ENCODE data around the gene LSM2. TPM values are rescaled to one million over a fixed set of nuclear protein-coding genes. Genes with fewer than 3 reads are reported as not detected.

LSM2 gene
- total RNA-seq, 1 donor from 2014 or later = 112 TPM

- H3K4me3 ChIP-seq (ENCODE audit: low read depth, low read length) = no peak overlapping the region
- TF ChIP-seq, protein P1, sequence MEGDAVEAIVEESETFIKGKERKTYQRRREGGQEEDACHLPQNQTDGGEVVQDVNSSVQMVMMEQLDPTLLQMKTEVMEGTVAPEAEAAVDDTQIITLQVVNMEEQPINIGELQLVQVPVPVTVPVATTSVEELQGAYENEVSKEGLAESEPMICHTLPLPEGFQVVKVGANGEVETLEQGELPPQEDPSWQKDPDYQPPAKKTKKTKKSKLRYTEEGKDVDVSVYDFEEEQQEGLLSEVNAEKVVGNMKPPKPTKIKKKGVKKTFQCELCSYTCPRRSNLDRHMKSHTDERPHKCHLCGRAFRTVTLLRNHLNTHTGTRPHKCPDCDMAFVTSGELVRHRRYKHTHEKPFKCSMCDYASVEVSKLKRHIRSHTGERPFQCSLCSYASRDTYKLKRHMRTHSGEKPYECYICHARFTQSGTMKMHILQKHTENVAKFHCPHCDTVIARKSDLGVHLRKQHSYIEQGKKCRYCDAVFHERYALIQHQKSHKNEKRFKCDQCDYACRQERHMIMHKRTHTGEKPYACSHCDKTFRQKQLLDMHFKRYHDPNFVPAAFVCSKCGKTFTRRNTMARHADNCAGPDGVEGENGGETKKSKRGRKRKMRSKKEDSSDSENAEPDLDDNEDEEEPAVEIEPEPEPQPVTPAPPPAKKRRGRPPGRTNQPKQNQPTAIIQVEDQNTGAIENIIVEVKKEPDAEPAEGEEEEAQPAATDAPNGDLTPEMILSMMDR (conservative IDR thresholded peaks at IDR 0.05; ENCODE audit: low read depth, low read length) = no peak
- DNase-seq (ENCODE audit: low read depth) = no peak
Measured at GRCh38 chr6:31780507-31781243, 26.1 kb downstream of the LSM2 start.

GRCh38 chr6:31779908-31780307, 26.9 kb downstream of the LSM2 start:
- DNase-seq (ENCODE audit: low read depth) = no peak
- TF ChIP-seq, protein P1 (conservative IDR thresholded peaks at IDR 0.05; ENCODE audit: low read depth, low read length) = no peak
- no peak overlapping the region for H3K4me3 ChIP-seq (ENCODE audit: low read depth, low read length)

DNA sequence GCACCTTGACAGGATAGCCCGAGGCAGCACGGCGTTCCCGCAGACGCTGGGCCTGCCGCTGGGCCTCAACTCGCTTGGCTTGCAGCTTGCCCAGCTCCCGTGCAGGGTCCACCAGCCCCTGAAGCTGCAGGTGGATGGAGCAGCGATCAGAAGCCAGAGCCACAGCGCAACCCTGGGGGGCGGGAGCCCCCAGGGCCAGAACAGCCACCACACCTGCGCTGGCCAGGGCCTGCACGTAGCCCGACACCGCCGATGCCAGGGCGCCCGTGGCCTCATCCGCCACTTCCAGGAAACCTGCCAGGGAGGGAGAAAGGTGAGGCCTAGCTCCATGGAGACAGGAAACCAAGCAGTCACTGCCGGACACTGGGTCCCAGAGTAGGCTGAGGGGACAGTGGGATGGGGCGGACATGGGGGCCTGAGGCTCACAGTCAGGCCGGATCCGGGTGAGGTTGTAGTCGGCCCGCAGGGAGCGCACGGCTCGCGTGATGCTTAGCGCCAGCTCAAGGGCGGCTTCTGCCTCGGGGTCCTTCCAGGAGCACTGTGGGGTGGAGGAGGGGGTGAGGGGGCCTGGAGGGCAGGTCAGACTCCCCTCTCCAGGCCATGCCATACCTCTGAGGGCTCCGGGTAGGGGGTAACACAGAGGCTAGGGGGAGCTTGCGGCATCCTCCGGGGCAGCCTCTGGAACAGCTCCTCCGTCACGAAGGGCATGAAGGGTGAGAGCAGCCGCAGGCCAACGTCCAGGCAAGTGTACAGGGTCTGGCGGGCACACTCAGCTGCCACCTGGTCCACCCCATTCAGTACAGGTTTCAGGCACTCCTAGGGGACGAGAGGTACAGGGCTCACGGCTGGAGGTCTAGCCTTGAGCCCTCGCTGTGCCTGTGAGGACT, 27.5 kb downstream of the LSM2 start:
- no peak for DNase-seq (ENCODE audit: low read depth)
- H3K4me3 ChIP-seq (ENCODE audit: low read depth, low read length) = no peak overlapping the region
- TF ChIP-seq, protein P1 (conservative IDR thresholded peaks at IDR 0.05; ENCODE audit: low read depth, low read length) = no peak

GRCh38 chr6:31778193-31778592, 28.6 kb downstream of the LSM2 start:
- DNase-seq (ENCODE audit: low read depth) = no peak
- TF ChIP-seq, protein P1 (conservative IDR thresholded peaks at IDR 0.05; ENCODE audit: low read depth, low read length) = no peak
- H3K4me3 ChIP-seq (ENCODE audit: low read depth, low read length) = no peak overlapping the region

DNA sequence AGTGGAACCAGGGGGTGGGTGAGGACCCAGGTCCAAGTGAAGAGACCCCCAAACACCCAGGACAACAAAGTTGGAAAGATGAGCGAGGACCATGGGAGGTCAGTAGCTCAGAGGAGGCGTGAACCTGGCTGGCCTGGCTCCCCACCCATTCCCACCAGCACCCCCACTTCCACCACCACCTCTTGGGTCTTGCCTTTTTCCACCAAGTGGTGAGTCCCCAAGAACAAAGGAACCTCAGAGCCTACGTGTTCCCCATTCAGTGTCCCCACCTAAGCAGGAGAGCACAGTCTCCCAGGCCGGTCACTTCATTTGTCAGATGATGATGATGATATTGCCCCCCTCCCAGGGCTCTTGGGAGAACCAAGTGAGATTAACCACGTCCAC, 29.1 kb downstream of the LSM2 start:
- no peak for DNase-seq (ENCODE audit: low read depth)
- H3K4me3 ChIP-seq (ENCODE audit: low read depth, low read length) = no peak overlapping the region
- TF ChIP-seq, protein P1 (conservative IDR thresholded peaks at IDR 0.05; ENCODE audit: low read depth, low read length) = no peak

- DNase-seq (ENCODE audit: low read depth) = peak; percentile 51
- TF ChIP-seq, protein P1 (conservative IDR thresholded peaks at IDR 0.05; ENCODE audit: low read depth, low read length) = peak; percentile 7
- peak within 1 kb of the TSS; percentile 36 for H3K4me3 ChIP-seq (ENCODE audit: low read depth, low read length)
Measured at GRCh38 chr6:31776989-31777666, 29.6 kb downstream of the LSM2 start, which contains the start of gene VWA7. TSS of gene VWA7 (minus strand) at chr6:31777328. CDS start at chr6:31776779, 549 bp downstream.

Measured in epithelial cell of proximal tubule (primary cell).